Activated CD4-positive, alpha-beta T cell treated with anti-CD3 and anti-CD28 coated beads, Interleukin-10, Interleukin-2, amounts not matched to agents 100 ng/mL and 50 ng/mL, durations not matched to agents 16 hours and 8 hours (primary cell): ENCODE data around the gene SYK.

Experiments
- DNase-seq: peaks from one replicate; pipeline ENCODE4 v3.0.0-alpha.2; 2020

Gene SYK

GRCh38 chr9:90909225-90909624 lies 107.6 kb downstream of the SYK start:
- DNase-seq, result no peak

DNA sequence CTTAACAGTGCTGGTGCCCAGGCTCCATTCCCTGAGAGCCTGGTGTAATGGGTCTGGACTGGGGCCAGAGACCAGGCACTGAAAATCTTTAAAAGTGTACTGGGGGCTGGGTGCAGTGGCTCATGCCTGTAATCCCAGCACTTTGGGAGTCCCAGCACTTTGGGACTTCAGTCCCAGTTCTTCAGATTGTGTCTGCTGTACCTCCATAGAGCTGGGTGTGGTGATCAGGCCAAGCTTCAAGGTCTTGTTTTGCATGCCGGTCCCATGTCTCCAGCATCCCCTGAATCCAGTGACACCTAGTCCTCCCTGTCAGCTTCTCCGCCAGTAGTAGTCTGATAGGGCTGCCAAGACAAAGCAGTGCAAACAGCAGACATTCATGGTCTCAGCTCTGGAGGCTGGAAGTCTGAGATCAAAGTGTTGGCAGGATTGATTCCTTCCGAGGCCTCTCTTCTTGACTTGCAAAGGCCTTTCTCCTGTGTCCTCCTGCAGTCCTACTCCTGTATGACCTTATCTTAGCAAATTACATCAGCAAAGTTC lies 108.2 kb downstream of the SYK start:
- no peak for DNase-seq

DNA sequence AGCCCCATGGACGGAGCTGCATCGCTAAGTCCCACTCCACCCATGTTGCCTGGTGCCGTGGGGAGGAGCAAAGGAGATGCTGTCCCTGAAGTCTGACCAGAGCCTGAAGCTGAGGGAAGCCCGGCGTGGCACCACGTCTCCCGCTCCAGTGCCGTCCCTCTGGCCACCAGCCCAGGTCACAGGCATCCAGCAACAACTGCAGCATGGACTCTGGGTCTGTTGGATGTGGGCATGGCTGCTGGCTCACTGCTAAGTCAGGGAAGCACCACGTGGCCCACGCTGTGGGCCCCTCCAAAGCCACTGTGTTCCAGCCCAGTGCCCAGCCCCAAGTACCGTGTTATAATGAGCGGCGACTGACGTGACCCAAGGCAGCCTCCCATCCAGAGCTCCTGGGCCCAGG lies 112.6 kb downstream of the SYK start:
- no peak for DNase-seq

DNA sequence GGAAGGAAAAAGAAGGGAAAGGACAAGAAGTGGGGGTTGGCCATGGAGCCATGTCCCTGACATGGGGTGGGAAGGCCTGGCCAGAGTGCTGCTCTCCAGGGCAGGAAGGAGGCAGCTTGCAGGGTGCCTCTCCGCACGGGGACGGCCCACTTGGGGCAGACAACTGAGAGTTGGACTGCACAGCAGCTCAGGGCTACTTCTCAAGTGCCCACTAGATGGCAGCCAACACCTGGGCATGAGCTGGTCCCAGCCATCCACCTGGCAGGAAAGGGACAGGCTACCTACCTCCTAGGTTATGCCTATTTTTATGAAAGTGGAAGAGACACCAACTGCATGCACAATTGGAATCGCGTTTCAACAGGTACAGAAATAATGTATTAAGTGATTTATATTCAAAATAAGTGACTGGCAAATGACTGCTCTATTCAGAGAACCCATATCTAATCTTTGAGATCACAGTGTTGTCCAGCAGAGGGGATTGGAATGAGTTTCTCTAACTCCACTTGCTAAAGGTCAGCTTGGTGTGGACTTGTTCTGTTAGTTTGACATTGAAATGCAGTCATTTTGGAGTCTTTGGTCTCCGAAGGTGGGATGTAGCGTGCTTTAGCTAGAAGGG lies 113.4 kb downstream of the SYK start:
- peak; percentile 82 for DNase-seq

GRCh38 chr9:90915693-90916092 lies 114.1 kb downstream of the SYK start:
- peak; percentile 38 for DNase-seq

- DNase-seq, result no peak
Measured at GRCh38 chr9:90916147-90916734, 114.6 kb downstream of the SYK start.

DNA sequence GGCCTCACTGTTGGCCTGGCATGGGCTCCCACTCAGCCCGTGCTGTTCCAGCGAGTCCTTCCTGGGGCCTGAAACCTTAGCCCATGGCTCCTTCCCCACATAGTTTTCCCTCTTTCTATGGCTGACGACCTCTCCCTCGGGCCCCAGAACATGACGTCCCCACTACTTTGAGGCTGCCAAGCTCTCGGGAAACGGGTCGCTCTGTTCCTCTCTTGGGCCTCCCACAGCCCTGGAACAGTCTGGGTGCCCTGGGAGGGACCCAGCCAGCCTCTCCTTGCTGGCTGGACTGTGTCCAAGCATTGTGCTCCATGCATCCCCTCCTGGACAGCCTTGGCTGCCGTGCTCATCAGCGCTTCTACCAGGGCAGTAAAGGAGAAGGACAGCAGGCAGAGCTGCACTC lies 118.3 kb downstream of the SYK start:
- DNase-seq, result no peak

- no peak for DNase-seq
Measured at GRCh38 chr9:90921104-90921503, 119.5 kb downstream of the SYK start.

DNA sequence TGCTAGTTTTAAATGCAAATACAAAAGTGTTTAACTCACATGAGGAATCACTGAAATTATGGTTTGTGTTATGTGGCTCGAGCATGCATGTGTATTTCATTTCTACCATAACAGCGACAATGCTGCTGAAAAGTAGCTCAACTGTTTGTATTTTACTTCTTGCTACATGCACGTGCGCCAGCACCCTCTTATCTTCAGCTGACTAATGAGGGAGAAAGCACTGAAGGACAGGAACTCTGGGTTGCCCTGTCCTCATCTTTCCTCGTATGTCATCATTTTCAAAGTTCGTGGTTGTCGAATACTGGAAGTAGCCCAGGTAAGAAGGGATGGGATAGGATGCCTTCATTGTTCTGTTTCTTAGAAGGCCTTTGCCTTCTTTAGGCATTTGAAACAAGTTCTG lies 120.3 kb downstream of the SYK start:
- no peak for DNase-seq

DNA sequence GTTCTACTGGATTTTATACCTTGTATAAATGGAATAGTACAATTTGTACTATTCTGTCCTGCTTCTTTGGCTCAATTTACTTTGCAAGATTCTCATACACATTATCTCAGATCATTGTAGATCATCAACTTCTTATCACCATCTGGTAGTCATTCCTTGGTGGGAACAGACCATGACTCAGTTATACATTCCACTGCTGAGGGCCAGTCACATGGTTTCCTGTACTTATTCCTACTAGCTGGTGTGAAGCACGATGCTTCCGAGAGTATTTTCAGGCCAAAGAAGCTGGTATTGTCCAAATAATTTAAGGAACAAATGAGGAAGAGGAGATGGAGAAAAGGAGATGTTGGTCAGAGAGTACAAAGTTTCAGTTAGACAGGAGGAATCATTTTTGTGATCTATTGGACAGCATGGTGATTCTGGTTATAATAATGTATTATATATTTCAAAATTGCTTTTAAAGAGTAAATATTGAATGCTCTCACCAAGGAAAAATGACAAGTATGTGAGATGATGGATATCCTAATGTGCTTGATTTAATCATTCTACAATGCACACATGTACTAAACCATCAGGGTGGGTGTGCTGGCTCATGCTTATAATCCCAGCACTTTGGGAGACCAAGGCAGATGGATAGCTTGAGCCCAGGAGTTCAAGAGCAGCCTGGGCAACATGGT lies 124.1 kb downstream of the SYK start:
- no peak for DNase-seq

DNA sequence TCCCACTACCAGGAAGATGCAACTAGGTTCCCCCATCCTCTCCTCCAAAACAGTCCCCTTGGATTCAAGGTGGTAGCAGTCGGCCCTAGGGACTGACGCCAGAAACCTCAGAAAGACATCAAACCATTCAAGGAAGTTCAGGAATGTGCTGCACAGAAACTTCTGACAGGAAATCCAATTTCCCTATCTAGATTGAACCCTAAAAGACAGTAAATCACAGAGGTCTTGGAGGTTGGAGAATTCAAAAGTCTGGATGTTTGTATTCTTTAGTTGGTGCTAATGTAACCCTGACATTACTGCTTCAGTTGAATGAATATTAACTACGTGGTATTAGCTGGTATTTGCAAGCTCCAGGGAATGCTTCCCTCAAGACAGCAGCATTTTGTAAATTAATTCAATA lies 125.3 kb downstream of the SYK start:
- no peak for DNase-seq

DNA sequence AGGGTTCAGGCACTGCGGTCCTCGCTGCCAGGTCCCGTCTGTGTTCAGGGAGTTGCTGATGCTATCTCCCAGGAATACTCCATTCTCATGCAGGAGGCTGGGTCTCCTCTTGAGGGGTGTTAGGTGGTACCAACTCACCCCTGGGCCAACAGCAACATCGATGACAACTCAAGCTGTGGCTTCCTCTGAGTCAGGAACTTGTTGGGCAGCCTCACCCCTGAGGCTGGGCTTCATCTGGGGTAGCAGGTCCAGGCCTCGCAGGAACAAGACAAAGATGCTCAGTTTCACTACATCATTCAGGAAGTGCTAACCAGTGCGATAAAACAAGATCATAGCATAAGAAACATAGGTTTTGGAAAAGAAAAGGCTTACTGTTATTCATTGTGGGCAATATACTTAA lies 125.9 kb downstream of the SYK start:
- no peak for DNase-seq

DNA sequence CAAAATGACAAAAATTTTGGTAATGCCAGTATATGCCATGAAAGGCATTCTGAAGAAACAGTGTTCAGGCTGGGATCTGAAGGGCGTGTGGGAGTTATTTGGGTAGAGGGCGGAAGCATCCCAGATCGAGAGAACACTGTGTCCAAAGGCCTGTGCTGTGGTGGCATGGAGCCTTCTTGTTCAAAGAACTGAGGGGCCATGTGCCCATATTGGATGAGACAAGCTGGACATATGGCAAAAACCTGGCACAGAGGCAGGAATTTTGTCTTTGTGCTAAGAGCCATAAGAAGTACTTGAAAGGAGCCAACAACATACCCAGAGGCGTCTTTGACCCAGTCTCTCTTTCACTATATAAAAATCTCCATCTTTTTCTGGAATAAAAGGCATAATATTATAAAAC lies 128.0 kb downstream of the SYK start:
- no peak for DNase-seq

DNA sequence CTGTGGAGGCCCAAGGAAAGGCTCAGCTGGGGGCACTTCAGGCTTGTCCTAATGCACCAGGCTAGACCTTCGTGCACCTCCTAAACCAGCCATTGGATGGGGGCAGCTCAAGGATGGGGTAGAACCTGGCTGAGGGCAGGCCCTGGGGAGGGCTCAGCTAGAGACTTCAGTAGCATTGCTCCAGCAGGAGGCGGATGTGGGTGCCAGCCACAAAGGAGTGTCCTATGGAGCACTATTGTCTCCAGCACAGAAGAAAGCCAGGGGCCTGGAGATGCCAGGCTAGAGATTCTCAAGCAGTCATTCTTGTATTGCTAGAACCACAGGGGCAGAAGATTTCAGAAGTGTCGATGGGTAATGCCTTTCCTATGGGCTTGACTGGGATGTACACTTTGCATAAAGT lies 131.8 kb downstream of the SYK start:
- DNase-seq, result no peak

DNA sequence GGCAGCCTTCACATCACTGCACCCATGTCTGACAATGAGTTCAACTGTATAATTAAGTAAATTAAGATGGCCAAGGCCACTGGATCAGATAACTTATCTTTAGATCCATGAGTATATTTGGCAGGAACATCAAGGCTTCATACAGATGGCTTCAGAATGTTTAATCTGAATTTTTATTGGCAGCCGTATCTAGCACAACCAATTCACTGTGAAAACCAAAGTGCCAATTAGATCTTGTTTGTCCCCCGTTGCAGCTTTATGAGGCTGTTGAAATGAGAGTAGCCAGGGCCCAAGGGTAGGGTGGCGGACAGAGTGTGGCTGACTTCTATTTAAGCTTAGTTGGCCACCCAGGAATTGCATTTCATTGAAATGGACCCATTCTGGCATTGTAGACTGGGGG lies 137.7 kb downstream of the SYK start:
- DNase-seq, result no peak

DNA sequence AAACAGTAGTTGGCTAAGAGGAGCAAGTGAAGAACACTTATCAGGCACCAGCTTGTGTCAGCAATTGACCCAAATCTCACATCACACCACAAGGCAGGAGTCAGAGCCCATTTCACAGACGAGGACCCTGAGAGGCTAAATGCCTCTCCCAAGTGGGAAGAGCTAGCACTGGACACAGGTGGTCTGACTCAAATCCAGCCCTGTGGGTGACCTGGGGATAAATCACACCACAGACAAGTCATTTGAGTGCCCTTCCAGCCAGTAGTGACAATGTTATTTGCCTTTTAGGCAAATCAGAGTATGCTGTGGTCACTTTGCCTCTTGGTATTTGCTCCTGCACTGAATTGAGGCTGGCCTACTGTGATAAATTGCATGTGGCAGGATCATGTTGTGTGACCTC lies 138.7 kb downstream of the SYK start:
- DNase-seq, result no peak

DNA sequence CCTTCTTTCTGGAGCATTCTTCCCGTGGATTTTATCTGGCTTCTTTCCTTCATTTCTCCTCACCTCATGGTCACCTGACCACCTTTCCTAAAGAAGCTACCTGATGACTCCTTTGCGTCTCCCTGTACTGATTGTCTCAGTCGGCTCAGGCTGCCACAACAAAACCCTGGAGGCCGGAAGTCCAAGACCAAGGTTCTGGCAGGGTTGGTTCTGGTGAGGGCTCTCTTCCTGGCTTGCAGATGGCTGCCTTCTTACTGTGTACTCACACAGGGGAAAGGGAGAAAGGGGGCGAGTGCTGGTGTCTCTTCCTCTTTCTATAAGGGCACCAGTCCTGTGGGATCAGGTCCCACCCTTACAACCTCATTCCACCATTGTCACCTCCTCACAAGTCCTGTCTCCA lies 140.0 kb downstream of the SYK start:
- DNase-seq, result no peak

DNA sequence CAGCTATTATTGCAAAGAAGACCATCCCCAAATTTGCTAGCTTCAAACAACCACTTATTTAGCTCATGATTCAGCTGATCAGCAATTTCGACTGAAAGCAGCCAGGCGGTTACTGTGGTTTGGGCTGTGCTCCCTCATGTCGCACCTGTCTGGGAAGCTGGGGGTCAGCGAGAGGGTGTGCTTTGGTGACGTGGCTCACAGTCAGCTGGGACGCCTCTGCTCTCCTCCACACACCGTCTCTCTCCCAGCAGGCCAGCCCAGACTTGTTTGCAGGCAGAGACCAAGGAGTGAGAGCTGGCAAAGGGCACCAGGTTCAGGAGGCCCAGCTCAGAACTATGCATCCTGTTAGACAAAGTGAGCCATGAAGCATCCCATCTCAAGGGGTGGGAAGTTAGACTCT lies 140.9 kb downstream of the SYK start:
- no peak for DNase-seq

DNA sequence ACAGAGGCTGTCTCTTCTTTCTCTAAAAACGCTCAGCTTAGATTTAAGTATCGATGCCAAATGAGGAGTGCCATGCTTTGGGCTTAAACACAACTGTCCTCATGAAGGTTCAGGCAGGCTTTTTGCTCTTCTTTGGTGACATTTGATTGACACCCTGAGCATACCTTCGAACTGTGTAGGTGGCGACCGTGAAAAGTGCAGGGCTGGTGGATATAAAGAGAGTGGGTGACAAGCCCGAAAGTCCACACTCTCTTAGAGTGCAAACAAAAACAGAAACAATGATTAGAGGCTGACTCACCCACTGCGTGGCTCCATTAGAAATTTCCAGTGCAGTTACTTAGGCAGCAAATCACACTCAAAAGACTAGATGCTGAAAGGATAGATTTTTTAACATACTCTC lies 141.7 kb downstream of the SYK start:
- DNase-seq, result no peak

DNA sequence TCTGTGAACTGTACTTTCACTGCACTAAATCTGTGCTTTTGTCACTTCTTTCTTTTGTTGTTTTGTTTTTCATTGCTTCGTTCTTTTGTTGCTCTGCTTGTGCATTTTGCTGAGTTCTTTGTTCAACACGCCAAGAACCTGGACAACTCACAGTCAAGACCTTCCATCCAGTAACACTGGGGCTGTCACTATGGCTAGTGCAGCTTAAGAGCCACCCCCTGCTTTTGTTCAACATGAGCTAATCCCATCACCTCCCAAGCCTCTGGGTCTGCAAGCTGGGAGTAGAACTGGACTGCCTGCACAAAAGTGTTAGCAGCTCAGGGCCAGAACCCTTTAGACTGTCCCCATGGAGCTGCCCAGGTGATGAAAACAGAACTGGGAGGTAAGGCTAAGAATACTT lies 143.7 kb downstream of the SYK start:
- DNase-seq, result no peak

GRCh38 chr9:90946982-90947381 lies 145.4 kb downstream of the SYK start:
- no peak for DNase-seq
